Stimulated activated effector memory CD8-positive, alpha-beta T cell treated with anti-CD3 and anti-CD28 coated beads, Interleukin-12 subunit alpha, Interleukin-12 subunit beta, amount 100 ng/mL, for 72 hours (primary cell): ENCODE results near the gene MOB3A.

Source experiments
- ATAC-seq: fragments of 150-1000 bp; cut with Tn5 transposase; 2 replicates; pipeline ENCODE4 v1.10.0; 2021
- DNase-seq, 2 donors: peaks; one replicate each; pipeline ENCODE4 v3.0.0; 2021 to 2022; ENCODE audit warnings: low spot score in 2 of 2
- H3K27ac Mint-ChIP-seq: one replicate; pipeline ENCODE4 v1.8.0; 2022; ENCODE audit warnings: mild to moderate bottlenecking, mixed read lengths
- H3K36me3 Mint-ChIP-seq: one replicate; pipeline ENCODE4 v1.8.0; 2022; ENCODE audit warnings: mild to moderate bottlenecking, mixed read lengths
- H3K4me1 Mint-ChIP-seq: one replicate; pipeline ENCODE4 v1.8.0; 2022; ENCODE audit warnings: mixed read lengths
- H3K4me3 Mint-ChIP-seq: one replicate; pipeline ENCODE4 v1.8.0; 2022; ENCODE audit warnings: mild to moderate bottlenecking, mixed read lengths
- H3K9me3 Mint-ChIP-seq: one replicate; pipeline ENCODE4 v1.8.0; 2022; ENCODE audit warnings: mixed read lengths

Gene MOB3A

DNA sequence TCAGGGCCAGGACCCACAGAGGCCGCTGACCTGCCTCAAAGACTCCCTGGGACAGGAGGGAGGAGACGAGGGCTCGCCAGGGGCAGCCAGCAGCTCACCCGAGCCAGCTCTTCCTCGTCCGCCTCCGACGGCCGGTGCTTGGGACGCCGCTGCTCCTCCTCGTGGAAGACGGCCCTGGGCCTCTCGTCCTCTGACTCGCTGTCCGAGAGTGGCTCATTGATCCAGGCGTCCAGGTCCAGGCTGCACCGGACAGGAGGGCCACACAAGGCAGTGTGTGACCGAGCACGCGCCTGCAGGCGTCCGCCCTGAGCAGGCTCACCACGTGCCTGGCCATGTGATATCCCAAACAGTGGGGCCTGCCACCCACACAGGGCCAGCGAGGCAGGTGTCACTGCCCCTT is 20.4 kb upstream of the MOB3A start:
- Mint-ChIP-seq H3K4me1 (peaks cover 7% of the 10 kb centered on the region), H3K36me3 (peaks cover 100% of the 10 kb centered on the region), H3K9me3 (no peaks in the 10 kb centered on the region), H3K4me3 (no peak overlapping the region), H3K27ac (no peak overlapping the region)
- DNase-seq (no peak), ATAC-seq (no peak)

DNA sequence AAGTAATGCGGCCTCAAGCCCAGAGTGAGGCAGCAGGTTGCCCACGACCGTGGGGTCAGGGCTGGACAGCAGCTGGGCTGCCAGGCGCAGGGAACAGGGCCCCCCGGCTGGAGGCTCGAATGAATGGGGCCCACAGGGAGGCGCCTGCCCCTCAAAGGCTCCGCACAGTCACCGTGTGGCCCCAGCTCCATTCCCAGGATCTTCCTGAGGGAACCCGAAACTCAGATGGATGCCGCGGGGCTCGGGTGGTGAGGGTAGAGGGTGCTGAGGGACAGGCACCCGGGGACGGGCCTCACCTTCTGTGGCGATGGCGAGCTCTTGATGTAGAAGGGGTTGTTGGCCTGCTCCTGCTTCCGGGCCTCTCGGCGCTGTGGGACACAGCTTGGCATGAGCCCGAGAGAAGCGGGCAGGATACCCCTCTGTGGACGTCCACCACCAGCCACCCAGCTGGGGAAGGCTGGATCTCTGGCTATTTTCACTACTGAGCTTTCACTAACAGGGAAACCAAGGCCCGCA is 19.8 kb upstream of the MOB3A start:
- Mint-ChIP-seq H3K27ac (peak overlapping the region; percentile 92), H3K4me1 (peaks cover 7% of the 10 kb centered on the region), H3K36me3 (peaks cover 99% of the 10 kb centered on the region), H3K4me3 (no peak overlapping the region), H3K9me3 (no peaks in the 10 kb centered on the region)
- DNase-seq (no peak), ATAC-seq (no peak)

DNA sequence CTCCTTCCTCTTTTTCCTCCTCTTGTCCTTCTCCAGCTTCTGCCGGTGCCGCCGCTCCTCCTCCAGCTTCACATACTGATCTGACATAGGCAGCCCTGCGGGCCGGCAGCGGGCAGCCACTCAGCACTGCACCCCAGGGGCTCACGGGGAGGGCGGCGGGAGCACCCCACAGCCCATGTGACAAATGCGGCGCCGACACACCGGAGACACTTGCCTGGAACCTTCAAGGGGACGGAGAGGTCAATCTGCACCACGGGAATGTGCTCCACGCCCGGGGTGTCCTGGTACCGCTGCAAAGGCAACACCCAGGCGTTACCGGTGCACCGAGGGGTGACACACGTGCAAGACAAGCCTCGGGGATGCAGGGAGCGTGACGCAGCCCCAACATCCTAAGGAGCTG is 19.2 kb upstream of the MOB3A start:
- DNase-seq, result no peak
- peak overlapping the region; percentile 92 for H3K27ac Mint-ChIP-seq
- peaks cover 99% of the 10 kb centered on the region for H3K36me3 Mint-ChIP-seq
- H3K4me1 Mint-ChIP-seq, result peaks cover 7% of the 10 kb centered on the region
- no peaks in the 10 kb centered on the region for H3K9me3 Mint-ChIP-seq
- H3K4me3 Mint-ChIP-seq, result no peak overlapping the region
- no peak for ATAC-seq

DNA sequence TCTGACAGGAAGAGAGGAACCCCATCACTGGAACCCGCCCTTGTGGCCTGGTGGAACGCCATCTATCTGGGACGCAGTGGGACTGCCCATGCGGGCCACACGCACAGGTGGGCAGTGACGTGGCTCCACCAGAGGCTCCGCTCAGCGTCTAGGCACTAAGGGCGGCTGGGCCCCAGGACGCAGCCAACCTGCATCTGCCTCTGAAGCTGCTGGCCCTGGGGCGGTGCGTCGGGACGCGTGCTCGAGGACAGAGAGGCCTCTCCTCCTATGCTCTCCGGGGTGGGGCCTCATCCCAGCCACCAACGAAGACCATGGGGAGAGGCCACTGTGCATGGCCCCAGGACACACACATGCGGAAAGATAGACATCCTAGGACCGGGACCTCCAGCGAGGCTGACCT is 18.7 kb upstream of the MOB3A start:
- peaks cover 99% of the 10 kb centered on the region for H3K36me3 Mint-ChIP-seq
- DNase-seq (no peak), ATAC-seq (no peak)
- H3K4me3 Mint-ChIP-seq, result no peak overlapping the region
- no peaks in the 10 kb centered on the region for H3K9me3 Mint-ChIP-seq
- peaks cover 7% of the 10 kb centered on the region for H3K4me1 Mint-ChIP-seq
- peak overlapping the region; percentile 92 for H3K27ac Mint-ChIP-seq

DNA sequence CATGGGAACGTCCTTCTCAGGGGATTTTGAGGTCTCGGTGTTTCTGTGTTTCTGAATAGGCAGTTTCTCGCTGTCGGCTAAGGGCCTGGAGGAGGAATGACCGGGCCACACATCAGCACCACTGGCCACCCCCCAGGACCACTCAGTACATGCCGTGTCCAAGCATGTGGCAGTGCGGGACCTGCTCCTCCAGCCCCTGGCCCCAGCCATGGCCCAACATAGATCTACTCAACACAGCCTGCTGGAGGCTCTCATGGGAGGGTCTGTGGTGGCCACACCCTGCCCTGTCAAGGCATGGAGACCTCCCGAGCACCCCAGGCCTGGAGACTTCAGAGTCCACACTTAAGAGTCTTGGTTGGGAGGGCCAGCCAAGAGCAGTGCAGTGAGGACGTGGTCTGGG is 18.1 kb upstream of the MOB3A start:
- ATAC-seq (no peak), DNase-seq (no peak)
- no peak overlapping the region for H3K4me3 Mint-ChIP-seq
- peak overlapping the region; percentile 51 for H3K27ac Mint-ChIP-seq
- H3K9me3 Mint-ChIP-seq, result no peaks in the 10 kb centered on the region
- peaks cover 7% of the 10 kb centered on the region for H3K4me1 Mint-ChIP-seq
- peaks cover 99% of the 10 kb centered on the region for H3K36me3 Mint-ChIP-seq

DNA sequence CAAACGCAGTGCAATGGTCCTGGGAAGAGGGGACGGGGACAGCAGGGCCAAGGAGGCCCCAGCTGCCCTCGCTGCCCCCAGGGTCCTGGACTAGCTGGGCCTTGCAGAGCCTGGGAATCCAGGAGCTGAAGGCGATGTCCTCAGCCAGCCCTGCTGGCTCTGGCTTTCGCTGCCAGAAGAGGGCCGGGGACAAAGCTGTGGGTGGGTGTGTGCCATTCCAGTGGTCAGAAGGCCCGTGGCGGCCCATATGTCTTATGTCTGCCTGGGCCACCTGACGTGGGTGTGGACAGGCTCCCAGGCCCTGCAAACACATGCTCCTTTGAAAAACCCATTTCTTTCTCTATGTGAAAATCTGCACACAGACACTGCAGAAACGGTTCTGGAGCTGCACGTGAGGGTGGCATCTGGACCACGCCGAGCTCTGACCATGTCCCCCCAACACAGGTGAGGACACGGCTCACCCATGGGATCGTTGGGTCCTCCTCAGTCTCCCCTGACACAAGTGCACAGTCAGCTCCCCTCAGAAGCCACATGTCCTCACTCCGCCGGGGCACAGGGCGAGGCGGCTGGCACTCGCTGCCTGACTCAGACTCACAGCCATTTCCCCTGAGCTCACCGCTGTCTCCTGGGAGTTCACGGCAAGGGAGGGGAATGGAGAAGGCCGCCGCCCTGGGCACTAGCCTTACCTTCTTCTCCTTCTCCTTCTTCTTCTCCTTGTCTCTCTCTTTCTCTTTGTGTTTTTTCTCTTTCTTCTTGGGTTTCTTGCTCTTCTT is 17.5 kb upstream of the MOB3A start:
- DNase-seq, result no peak
- Mint-ChIP-seq H3K4me3 (no peak overlapping the region), H3K36me3 (peaks cover 98% of the 10 kb centered on the region), H3K9me3 (no peaks in the 10 kb centered on the region), H3K4me1 (peaks cover 7% of the 10 kb centered on the region), H3K27ac (peak overlapping the region; percentile 51)
- no peak for ATAC-seq

DNA sequence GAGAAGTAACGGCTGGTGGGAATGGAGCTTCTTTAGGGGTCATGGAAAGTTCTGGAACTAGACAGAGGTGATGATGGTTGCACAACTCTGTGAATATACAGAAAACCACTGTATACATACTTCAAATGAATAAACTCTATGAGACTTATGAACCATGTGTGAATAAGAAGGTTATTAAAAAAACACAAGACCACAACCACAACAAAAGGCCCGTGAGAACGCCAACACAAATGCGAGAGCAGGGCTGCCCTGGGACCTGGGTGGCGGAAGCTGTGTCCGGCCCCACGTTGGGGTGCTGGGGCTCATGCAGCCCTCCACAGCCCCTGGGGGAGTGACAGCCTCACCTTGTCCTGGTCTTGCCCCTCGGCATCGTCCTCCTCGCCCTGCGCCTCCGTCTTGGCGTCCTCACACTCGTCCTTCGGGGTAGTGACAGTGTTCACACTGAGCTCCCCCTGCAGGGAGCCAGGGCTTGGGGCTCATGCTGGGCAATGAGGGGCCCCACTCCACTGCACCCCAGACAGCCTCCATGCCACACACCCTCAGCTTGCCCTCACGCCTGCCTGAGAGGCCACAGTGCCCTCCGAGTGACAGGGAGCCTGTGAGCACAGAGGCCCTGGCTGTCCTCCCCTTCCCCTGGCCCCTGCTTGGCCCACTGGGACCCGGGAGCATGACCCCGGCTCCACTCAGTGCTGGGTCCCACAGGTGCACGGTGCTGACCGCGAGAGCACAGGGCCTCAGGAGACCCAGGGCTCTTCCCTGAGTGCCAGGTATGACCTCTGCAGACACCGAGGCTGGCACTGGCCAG is 16.6 kb upstream of the MOB3A start:
- peak; percentile 39 for ATAC-seq
- peaks cover 98% of the 10 kb centered on the region for H3K36me3 Mint-ChIP-seq
- DNase-seq, result no peak

DNA sequence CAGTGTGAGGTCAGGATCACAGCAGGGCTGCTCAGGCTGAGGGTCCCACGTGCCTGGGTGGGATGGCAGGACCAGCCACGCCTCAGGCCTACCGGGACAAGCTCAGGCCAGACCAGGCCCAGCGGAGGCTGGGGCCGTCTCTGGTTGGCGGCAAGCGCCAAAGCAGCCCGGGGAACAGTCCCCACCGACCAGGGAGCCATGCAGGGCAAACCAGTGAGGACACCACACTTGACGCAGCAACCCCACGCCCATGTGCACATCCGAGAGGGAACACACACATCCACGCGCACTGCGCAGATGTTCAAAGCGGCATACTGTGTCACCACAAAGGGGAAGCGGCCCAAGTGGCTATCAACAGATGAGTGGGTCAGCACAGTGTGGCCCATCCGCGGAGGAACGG is 15.8 kb upstream of the MOB3A start:
- Mint-ChIP-seq H3K4me3 (no peak overlapping the region), H3K9me3 (no peaks in the 10 kb centered on the region), H3K36me3 (peaks cover 98% of the 10 kb centered on the region), H3K4me1 (peaks cover 7% of the 10 kb centered on the region), H3K27ac (no peak overlapping the region)
- DNase-seq (no peak), ATAC-seq (no peak)

More for the DNA sequence above, 16.6 kb upstream of the MOB3A start:
- peak overlapping the region; percentile 68 for H3K27ac Mint-ChIP-seq
- H3K4me1 Mint-ChIP-seq, result peaks cover 7% of the 10 kb centered on the region
- no peak overlapping the region for H3K4me3 Mint-ChIP-seq
- H3K9me3 Mint-ChIP-seq, result no peaks in the 10 kb centered on the region

DNA sequence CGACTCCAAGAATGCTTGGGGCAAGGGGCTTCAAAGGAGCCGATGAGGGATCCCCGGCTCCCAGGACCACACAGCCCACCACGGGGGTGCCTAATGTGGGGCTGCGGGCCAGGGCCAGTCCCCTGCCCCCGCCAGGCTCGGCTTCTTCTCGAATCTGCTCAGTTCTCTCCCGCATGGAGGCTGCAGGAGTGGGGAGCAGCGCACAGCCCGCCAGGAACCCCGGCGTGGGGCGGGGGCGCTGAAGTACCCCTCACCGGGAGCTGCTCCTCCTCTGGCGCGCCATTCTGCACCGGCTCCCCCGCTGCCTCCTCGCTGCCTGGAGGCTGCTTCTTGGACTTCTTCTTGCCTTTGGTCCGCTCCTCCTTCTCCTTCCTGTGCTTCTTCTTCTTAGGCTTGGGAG is 15.3 kb upstream of the MOB3A start:
- H3K27ac Mint-ChIP-seq, result no peak overlapping the region
- no peaks in the 10 kb centered on the region for H3K9me3 Mint-ChIP-seq
- peaks cover 98% of the 10 kb centered on the region for H3K36me3 Mint-ChIP-seq

DNA sequence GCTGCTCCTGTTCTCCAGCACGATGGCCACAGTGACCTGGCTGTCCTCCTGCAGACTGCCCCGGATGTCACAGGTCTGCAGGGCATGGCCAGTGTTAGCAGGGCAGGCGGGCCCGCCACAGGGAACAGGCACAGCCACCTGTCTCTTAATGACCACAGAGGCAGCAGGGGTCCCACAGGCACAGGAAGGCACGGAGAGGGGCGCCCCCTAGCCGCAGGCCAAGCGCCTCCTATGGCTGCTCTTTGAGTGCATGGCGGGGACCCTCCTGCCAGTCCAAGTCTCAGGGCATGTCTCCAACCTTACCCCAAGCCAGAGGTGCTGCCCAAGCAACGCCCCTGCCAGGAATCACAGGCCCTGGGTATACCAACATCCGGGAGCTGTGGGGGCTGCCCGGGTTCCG is 14.7 kb upstream of the MOB3A start:
- Mint-ChIP-seq H3K27ac (no peak overlapping the region), H3K36me3 (peaks cover 98% of the 10 kb centered on the region), H3K9me3 (no peaks in the 10 kb centered on the region), H3K4me3 (no peak overlapping the region), H3K4me1 (peaks cover 7% of the 10 kb centered on the region)
- ATAC-seq (no peak), DNase-seq (no peak)

More for the DNA sequence above, 15.3 kb upstream of the MOB3A start:
- no peak for ATAC-seq
- DNase-seq, result no peak
- Mint-ChIP-seq H3K4me3 (no peak overlapping the region), H3K4me1 (peaks cover 7% of the 10 kb centered on the region)

DNA sequence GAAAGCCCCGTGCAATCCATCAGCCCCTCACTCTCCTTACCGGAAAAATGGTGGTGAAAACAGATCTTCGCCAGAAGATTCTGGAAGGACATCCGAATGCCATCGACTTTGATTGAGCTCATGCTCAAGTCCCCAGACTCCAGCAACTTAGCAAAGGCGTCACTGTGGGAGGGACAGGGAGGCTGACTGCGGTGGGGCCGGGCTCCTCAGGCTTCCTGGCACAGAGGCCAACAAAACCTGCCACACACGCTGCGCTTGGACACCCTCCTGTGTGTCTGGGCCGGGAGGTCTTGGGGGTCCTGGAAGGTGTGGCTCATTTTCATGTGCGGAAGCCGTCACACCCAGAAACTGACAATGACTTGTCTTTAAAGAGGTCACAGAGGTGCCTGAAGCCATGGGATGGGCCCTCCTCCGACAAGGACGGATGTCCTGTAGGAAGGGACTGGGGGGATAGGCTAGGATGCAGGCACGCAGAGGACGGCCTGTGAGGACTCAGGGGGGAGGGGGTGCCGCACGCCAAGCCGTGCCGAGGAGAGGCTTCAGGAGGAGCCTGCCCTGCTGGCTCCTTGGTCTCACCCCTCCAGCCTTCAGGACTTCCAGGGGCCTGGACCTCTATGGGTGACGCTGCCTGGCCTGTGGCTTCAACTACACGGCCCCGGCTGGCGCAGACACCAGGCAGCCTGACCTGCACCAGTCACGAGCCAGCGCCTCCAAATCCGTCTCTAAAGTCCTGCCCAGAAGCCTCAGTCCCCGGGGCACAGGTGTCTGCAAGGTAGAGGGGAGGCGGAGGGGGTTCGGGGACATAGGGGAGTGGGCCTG is 13.1 kb upstream of the MOB3A start:
- peaks cover 8% of the 10 kb centered on the region for H3K4me1 Mint-ChIP-seq
- H3K4me3 Mint-ChIP-seq, result no peak overlapping the region
- ATAC-seq (no peak), DNase-seq (no peak)
- no peaks in the 10 kb centered on the region for H3K9me3 Mint-ChIP-seq
- peak overlapping the region; percentile 17 for H3K27ac Mint-ChIP-seq
- peaks cover 98% of the 10 kb centered on the region for H3K36me3 Mint-ChIP-seq

DNA sequence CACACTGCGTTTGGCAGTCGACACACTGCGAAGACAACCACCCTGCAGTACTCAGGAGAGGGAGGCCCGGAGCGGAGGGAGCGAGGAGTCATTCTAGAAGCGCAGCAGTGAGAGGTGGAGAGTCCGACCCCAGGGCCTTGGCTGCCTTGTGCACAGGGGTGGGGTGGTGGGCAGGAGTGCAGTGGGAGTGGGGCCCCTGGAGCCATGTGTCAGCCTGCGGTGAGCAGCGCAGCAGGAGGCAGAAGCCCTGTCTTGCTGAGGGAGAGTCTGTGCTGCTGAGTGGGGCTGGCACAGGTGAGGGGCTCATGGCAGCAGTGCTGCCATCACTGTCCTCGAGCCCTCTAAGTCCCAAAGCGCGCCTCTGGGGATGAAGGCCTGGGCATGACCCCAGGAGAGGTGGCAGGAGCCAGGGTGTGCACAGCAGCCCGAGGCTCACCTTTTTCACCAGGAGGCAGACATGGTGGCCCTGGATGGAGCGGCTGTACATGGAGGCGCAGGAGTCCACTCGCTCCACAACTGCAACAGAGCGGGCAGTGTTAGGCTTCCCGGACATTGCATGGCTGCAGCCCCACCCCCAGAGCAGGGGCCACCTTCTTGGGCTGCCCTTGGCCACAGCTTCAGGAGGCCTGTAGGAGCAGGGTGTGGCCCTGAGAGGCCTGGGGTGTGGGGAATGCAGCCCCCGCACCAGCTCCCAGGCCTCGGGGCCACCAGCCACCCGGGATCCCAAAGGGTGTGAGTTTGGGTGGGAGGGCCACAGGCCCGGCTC is 12.3 kb upstream of the MOB3A start:
- Mint-ChIP-seq H3K36me3 (peaks cover 96% of the 10 kb centered on the region), H3K4me3 (no peak overlapping the region), H3K27ac (no peak overlapping the region), H3K4me1 (peaks cover 10% of the 10 kb centered on the region), H3K9me3 (no peaks in the 10 kb centered on the region)
- ATAC-seq, result no peak
- no peak for DNase-seq

DNA sequence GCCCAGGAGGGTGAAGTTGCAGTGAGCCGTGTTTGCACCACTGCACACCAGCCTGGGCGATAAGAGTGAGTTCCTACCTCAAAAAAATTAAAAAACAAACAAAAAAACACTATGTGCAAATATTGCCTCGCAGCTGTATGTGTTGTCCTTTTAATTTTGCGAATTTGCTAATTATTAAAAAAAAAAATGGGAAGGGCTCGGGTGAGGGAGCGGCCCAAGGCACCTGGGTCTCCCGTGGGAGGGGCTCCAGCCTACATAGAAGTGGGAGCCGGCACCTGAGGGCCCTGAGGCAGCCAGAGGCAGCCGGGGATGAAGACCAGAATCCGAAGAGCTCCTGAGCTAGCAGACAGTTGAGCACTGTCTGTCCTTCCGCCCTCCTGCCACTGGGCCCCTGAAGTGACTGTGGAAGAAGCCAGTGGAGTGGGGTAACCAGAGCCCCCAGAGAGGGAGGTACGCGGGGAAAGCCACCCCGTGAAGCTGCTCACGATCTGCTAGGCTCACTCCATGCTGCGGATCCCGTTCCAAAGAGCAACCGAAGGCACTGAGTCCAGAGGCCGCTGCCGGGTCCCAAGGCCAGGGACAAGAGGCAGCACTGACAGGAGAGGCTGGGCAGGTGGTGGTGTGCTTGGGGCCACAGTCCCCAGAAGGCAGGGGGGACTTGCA is 7.0 kb upstream of the MOB3A start:
- Mint-ChIP-seq H3K9me3 (no peaks in the 10 kb centered on the region), H3K36me3 (peaks cover 72% of the 10 kb centered on the region), H3K4me1 (peaks cover 15% of the 10 kb centered on the region), H3K27ac (peak overlapping the region; percentile 74), H3K4me3 (no peak overlapping the region)
- DNase-seq (no peak), ATAC-seq (no peak)
